IMR-90 (cell line): ENCODE measurements around the gene COL6A3. TPM values are rescaled to one million over a fixed set of nuclear protein-coding genes. Genes with fewer than 3 reads are reported as not detected.

ENCODE experiments used
- ATAC-seq: fragments of 200-7000 bp; cut with Tn5 transposase; 2 replicates; pipeline ENCODE4 v1.9.1; 2020; ENCODE audit warnings: low read depth, mild to moderate bottlenecking, moderate library complexity
- BruUV-seq: library from RNA; stranded (reverse); fragments of 400-500 nt; replicated peaks from 2 replicates; lab custom pipeline; 2021; lab: Mats Ljungman, UMichigan
- CTCF ChIA-PET: fragments of 300-600 bp; formaldehyde crosslinking; extraction: SDS; loops from one replicate; lab custom pipeline; 2021; ENCODE audit warnings: antibody characterized with exemption; lab: Yijun Ruan, JAX
- POLR2A ChIA-PET: fragments of 300-600 bp; sonication (Branson Sonifier 250); formaldehyde crosslinking; loops from one replicate; lab custom pipeline; 2022; ENCODE audit warnings: antibody characterized with exemption; ENCODE audit not compliant: unreplicated experiment; lab: Charles Lee
- DNase-seq: peaks from one replicate; pipeline ENCODE4 v3.0.0; 2013
- H2AFZ ChIP-seq: replicated peaks from 2 replicates; pipeline ENCODE3; 2013; ENCODE audit warnings: low read length, mild to moderate bottlenecking; ENCODE audit not compliant: poor library complexity
- H2AK5ac ChIP-seq: 2 replicates; pipeline ENCODE4 v1.6.1; 2013; ENCODE audit warnings: low read depth, low read length, inconsistent platforms
- H2AK9ac ChIP-seq: replicated peaks from 2 replicates; pipeline ENCODE3; 2013; ENCODE audit warnings: mild to moderate bottlenecking, low read depth, low read length, moderate library complexity; ENCODE audit not compliant: poor library complexity
- H2BK120ac ChIP-seq: 2 replicates; pipeline ENCODE4 v1.6.1; 2013; ENCODE audit warnings: low read depth, low read length, inconsistent platforms
- H2BK15ac ChIP-seq: 3 replicates; pipeline ENCODE4 v1.6.1; 2013; ENCODE audit warnings: low read depth, low read length, inconsistent platforms
- H2BK20ac ChIP-seq: 2 replicates; pipeline ENCODE4 v1.6.1; 2013; ENCODE audit warnings: low read depth, mild to moderate bottlenecking, inconsistent platforms, low read length, moderate library complexity
- H2BK5ac ChIP-seq: 2 replicates; pipeline ENCODE4 v1.6.1; 2013; ENCODE audit warnings: mild to moderate bottlenecking, low read depth, low read length, inconsistent platforms; ENCODE audit not compliant: poor library complexity, severe bottlenecking
- H3K14ac ChIP-seq: replicated peaks from 2 replicates; pipeline ENCODE4 v1.6.1; 2013; ENCODE audit warnings: low read depth, low read length, inconsistent platforms
- H3K18ac ChIP-seq: 2 replicates; pipeline ENCODE4 v1.6.1; 2013; ENCODE audit warnings: low read depth, low read length, control low read depth
- H3K23ac ChIP-seq: 2 replicates; pipeline ENCODE4 v1.6.1; 2013; ENCODE audit warnings: low read depth, low read length, inconsistent platforms
- H3K27ac ChIP-seq: 2 replicates; pipeline ENCODE4 v1.5.1; 2013; ENCODE audit warnings: mild to moderate bottlenecking, control low read depth, low read length; ENCODE audit not compliant: insufficient read depth
- H3K27me3 ChIP-seq: 2 replicates; pipeline ENCODE4 v1.6.1; 2013; ENCODE audit warnings: low read length; ENCODE audit not compliant: control insufficient read depth, insufficient read depth
- H3K36me3 ChIP-seq: 2 replicates; pipeline ENCODE4 v1.6.1; 2013; ENCODE audit warnings: low read length, mixed read lengths; ENCODE audit not compliant: control insufficient read depth, insufficient read depth
- H3K4ac ChIP-seq: 2 replicates; pipeline ENCODE4 v1.6.1; 2013; ENCODE audit warnings: low read depth, low read length, inconsistent platforms
- H3K4me1 ChIP-seq: 2 replicates; pipeline ENCODE4 v1.6.1; 2013; ENCODE audit warnings: low read length, mixed read lengths; ENCODE audit not compliant: control insufficient read depth, insufficient read depth
- H3K4me2 ChIP-seq: 2 replicates; pipeline ENCODE4 v1.6.1; 2013; ENCODE audit warnings: low read depth, mild to moderate bottlenecking, control low read depth, low read length, moderate library complexity
- H3K4me3 ChIP-seq: 2 replicates; pipeline ENCODE4 v1.5.1; 2013; ENCODE audit warnings: low read depth, mild to moderate bottlenecking, control low read depth, low read length, moderate library complexity; ENCODE audit not compliant: insufficient read depth
- H3K56ac ChIP-seq: 2 replicates; pipeline ENCODE4 v1.6.1; 2013; ENCODE audit warnings: low read length, inconsistent platforms; ENCODE audit not compliant: insufficient read depth; ENCODE audit errors: extremely low read depth
- H3K79me1 ChIP-seq, 2 experiments: 2 replicates each; pipeline ENCODE4 v1.6.1; 2013; ENCODE audit warnings: low read length in 2 of 2, inconsistent platforms in 1 of 2, low read depth in 1 of 2
- H3K9ac ChIP-seq: 2 replicates; pipeline ENCODE4 v1.6.1; 2013; ENCODE audit warnings: low read depth, low read length, control low read depth
- H3K9me1 ChIP-seq: 2 replicates; pipeline ENCODE4 v1.6.1; 2013; ENCODE audit warnings: low read length, inconsistent platforms; ENCODE audit not compliant: insufficient read depth
- H3K9me3 ChIP-seq: 2 replicates; pipeline ENCODE4 v1.6.1; 2013; ENCODE audit warnings: low read length; ENCODE audit not compliant: control insufficient read depth, insufficient read depth
- H4K20me1 ChIP-seq: 2 replicates; pipeline ENCODE4 v1.6.1; 2013; ENCODE audit warnings: low read length, inconsistent platforms; ENCODE audit not compliant: insufficient read depth
- H4K5ac ChIP-seq: 2 replicates; pipeline ENCODE4 v1.6.1; 2013; ENCODE audit warnings: mild to moderate bottlenecking, low read depth, low read length, control low read depth
- H4K8ac ChIP-seq, 2 experiments: 2 replicates each; pipeline ENCODE4 v1.6.1; 2013; ENCODE audit warnings: low read depth in 2 of 2, low read length in 2 of 2, control low read depth in 1 of 2, inconsistent platforms in 1 of 2
- H4K91ac ChIP-seq: 2 replicates; pipeline ENCODE4 v1.6.1; 2013; ENCODE audit warnings: low read depth, low read length, inconsistent platforms; ENCODE audit not compliant: insufficient read depth
- BHLHE40 ChIP-seq: fragments of 150-350 bp; IDR thresholded peaks from 2 replicates; pipeline ENCODE4 v1.6.1; 2016; ENCODE audit warnings: mild to moderate bottlenecking, low read depth, low read length
- CEBPB ChIP-seq: IDR thresholded peaks from 2 replicates; pipeline ENCODE4 v1.6.1; 2012; ENCODE audit warnings: low read depth, low read length, improper control_type of control experiment
- CHD1 ChIP-seq: IDR thresholded peaks from 2 replicates; pipeline ENCODE4 v1.6.1; 2012; ENCODE audit warnings: low read depth, low read length, improper control_type of control experiment
- FOS ChIP-seq: fragments of 150-350 bp; IDR thresholded peaks from 2 replicates; pipeline ENCODE4 v1.6.1; 2016; ENCODE audit warnings: low read depth, low read length
- MAFK ChIP-seq: IDR thresholded peaks from 2 replicates; pipeline ENCODE4 v1.6.1; 2012; ENCODE audit warnings: low read depth, low read length, improper control_type of control experiment
- MAZ ChIP-seq: IDR thresholded peaks from 2 replicates; pipeline ENCODE4 v1.6.1; 2012; ENCODE audit warnings: low read depth, mild to moderate bottlenecking, low read length, improper control_type of control experiment, moderate library complexity, borderline replicate concordance
- MXI1 ChIP-seq: IDR thresholded peaks from 2 replicates; pipeline ENCODE4 v1.6.1; 2012; ENCODE audit warnings: low read depth, mild to moderate bottlenecking, low read length, moderate library complexity, borderline replicate concordance
- POLR2A ChIP-seq: IDR thresholded peaks from 2 replicates; pipeline ENCODE4 v1.6.1; 2012; ENCODE audit warnings: mild to moderate bottlenecking, low read depth, low read length
- RAD21 ChIP-seq: IDR thresholded peaks from 2 replicates; pipeline ENCODE4 v1.6.1; 2012; ENCODE audit warnings: low read length, improper control_type of control experiment
- RCOR1 ChIP-seq: IDR thresholded peaks from 2 replicates; pipeline ENCODE4 v1.6.1; 2012; ENCODE audit warnings: mild to moderate bottlenecking, low read length, improper control_type of control experiment; ENCODE audit not compliant: insufficient replicate concordance
- SMC3 ChIP-seq: fragments of 150-350 bp; IDR thresholded peaks from 2 replicates; pipeline ENCODE4 v1.6.1; 2016; ENCODE audit warnings: low read depth, mild to moderate bottlenecking, antibody characterized with exemption, low read length, moderate library complexity
- WGBS, 2 experiments: methylation state at CpG; one replicate each; pipeline versions ENCODE4 v1.1.5 to v1.1.7; 2013; ENCODE audit warnings: missing lambda C conversion rate in 2 of 2; ENCODE audit not compliant: insufficient read length in 1 of 2; ENCODE audit errors: extremely low coverage in 2 of 2; 5-methylcytosine and 5-hydroxymethylcytosine counted together
- dilution Hi-C: fragments of 300-500 bp; cut with HindIII; formaldehyde crosslinking; loops from one replicate; pipeline ENCODE4 v1.14.3; 2018; ENCODE audit warnings: low sequenced_read_pairs; ENCODE audit not compliant: unreplicated experiment
- in situ Hi-C: fragments of 300-500 bp; cut with MboI; formaldehyde crosslinking; loops from 3 replicates; pipeline ENCODE4 v1.14.3; 2019; ENCODE audit warnings: low sequenced_read_pairs, inconsistent platforms, mixed read lengths
- intact Hi-C: fragments of 100-400 bp; cut with micrococcal nuclease; formaldehyde crosslinking; loops from 2 replicates; pipeline ENCODE4 v1.10.0; 2022
- polyA plus RNA-seq, 3 experiments: library from polyadenylated mRNA; depleted of rRNA; stranded (reverse); fragments of >200 nt; gene quantifications; 2 replicates each; pipeline ENCODE4 v1.2.3, GENCODE V29; 2012; ENCODE audit warnings: low replicate concordance in 1 of 3
- total RNA-seq: library from RNA; depleted of rRNA; stranded (reverse); fragments of >200 nt; gene quantifications from 2 replicates; pipeline ENCODE4 v1.2.3, GENCODE V29; 2012
- TF ChIP-seq, protein P1 (sequence below): conservative IDR thresholded peaks from 2 replicates; pipeline ENCODE4 v1.5.1; 2012; ENCODE audit warnings: mild to moderate bottlenecking, low read depth, low read length, improper control_type of control experiment
- TF ChIP-seq, protein P2 (sequence below): fragments of 150-350 bp; IDR thresholded peaks from 2 replicates; pipeline ENCODE4 v1.6.1; 2017; ENCODE audit warnings: mild to moderate bottlenecking, antibody characterized with exemption, low read length, low read depth

Gene COL6A3
- total and polyA plus RNA-seq, 2 of the 4 experiments (the other 2 are of a cell fraction), result 964 to 1,855 TPM

DNA sequence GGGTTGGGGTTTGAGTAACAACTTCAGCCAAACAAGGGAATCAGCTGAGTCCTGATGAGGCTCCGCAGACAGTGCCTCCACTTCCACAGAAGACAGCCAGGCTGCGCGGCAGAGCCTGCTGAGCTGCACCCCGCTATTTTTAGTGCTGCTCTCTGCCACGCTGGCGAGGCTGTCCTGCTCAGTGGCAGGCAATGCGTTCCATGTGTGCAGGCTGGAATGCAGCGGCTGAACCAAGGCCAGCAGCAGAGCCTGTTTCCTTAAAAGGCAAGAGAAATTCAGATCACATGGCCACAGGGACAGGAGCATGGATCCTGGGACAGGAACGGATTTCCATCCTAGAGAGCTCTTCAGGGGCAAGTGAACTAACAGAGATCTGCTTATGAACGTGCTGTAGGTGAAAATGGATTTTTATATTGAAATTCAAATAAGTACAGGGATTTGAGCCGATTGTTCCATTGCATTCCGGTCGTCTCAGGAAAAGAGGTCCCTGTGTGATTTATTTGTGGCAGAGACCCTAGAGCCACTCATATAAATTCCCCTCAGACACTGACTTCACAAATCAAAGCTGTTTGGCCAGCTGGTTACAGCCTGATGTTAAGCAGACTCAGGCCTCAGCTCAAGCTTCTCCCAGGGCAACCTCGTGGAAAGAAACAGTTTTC lies 98.7 kb downstream of the COL6A3 start:
- peak overlapping the region; percentile 100 for H4K91ac ChIP-seq
- dilution Hi-C loops (no loop called here), intact Hi-C loops (loop anchor here (2.0 to 10.0 kb wide), 4 partner anchors 32 to 220 kb away; no protein-coding TSS in a partner anchor), in situ Hi-C loops (no loop called here)
- H3K4me3 ChIP-seq, result no peak overlapping the region
- H3K9ac ChIP-seq, result peak overlapping the region; percentile 88
- H3K4me2 ChIP-seq, result no peak overlapping the region
- peak overlapping the region; percentile 99 for H3K4ac ChIP-seq
- TF ChIP-seq SMC3 (peak; percentile 48), CHD1 (no peak), CEBPB (no peak), MXI1 (peak; percentile 90), POLR2A (0 out of 2 replicates have a peak, but pooled peaks have one; percentile 23), FOS (0 out of 2 replicates have a peak, but pooled peaks have one; percentile 9), RAD21 (peak; percentile 56), RCOR1 (peak; percentile 62), MAZ (peak; percentile 55; the same call in 1 of the 2 replicates), BHLHE40 (0 out of 2 replicates have a peak, but pooled peaks have one; percentile 13), MAFK (no peak)
- TF ChIP-seq, protein P1, sequence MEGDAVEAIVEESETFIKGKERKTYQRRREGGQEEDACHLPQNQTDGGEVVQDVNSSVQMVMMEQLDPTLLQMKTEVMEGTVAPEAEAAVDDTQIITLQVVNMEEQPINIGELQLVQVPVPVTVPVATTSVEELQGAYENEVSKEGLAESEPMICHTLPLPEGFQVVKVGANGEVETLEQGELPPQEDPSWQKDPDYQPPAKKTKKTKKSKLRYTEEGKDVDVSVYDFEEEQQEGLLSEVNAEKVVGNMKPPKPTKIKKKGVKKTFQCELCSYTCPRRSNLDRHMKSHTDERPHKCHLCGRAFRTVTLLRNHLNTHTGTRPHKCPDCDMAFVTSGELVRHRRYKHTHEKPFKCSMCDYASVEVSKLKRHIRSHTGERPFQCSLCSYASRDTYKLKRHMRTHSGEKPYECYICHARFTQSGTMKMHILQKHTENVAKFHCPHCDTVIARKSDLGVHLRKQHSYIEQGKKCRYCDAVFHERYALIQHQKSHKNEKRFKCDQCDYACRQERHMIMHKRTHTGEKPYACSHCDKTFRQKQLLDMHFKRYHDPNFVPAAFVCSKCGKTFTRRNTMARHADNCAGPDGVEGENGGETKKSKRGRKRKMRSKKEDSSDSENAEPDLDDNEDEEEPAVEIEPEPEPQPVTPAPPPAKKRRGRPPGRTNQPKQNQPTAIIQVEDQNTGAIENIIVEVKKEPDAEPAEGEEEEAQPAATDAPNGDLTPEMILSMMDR, result peak; percentile 45
- TF ChIP-seq, protein P2, sequence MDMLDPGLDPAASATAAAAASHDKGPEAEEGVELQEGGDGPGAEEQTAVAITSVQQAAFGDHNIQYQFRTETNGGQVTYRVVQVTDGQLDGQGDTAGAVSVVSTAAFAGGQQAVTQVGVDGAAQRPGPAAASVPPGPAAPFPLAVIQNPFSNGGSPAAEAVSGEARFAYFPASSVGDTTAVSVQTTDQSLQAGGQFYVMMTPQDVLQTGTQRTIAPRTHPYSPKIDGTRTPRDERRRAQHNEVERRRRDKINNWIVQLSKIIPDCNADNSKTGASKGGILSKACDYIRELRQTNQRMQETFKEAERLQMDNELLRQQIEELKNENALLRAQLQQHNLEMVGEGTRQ, result peak; percentile 93
- H3K27ac ChIP-seq, result peak overlapping the region; percentile 95
- peak overlapping the region; percentile 99 for H2AK5ac ChIP-seq
- peak overlapping the region; percentile 92 for H3K18ac ChIP-seq
- H2AK9ac ChIP-seq, result peak overlapping the region; percentile 99
- peak overlapping the region; percentile 99 for H3K14ac ChIP-seq
- DNase-seq (peak; percentile 98), ATAC-seq (peak; percentile 69)
- H4K5ac ChIP-seq, result peak overlapping the region; percentile 96
- peak overlapping the region; percentile 78 for H2AFZ ChIP-seq
- peaks cover 0 to 26% of the 10 kb centered on the region in 2 experiments; a peak in 3 of 4 replicates for H3K79me1 ChIP-seq
- no TSS peak for BruUV-seq
- H3K4me1 ChIP-seq, result peaks cover 26% of the 10 kb centered on the region
- peak overlapping the region; percentile 95 to 98 for H4K8ac ChIP-seq
- ChIA-PET POLR2A (interaction anchor here (1.0 to 3.7 kb wide), 6 partner anchors 11 to 119 kb away, joined by 3 to 23 read pairs (median 4); no protein-coding TSS in a partner anchor), CTCF (interaction anchor here (1.3 kb wide), 1 partner anchor 144 kb away, joined by 3 read pairs; no protein-coding TSS in a partner anchor)
- WGBS, 2 experiments, result 0% methylated on average over 6 of the region's 14 CpGs; no CpG with 5 or more reads in 1 of the 2 experiments
- H2BK120ac ChIP-seq, result peak overlapping the region; percentile 100
- peak overlapping the region; percentile 99 for H3K56ac ChIP-seq
- H3K23ac ChIP-seq, result peak overlapping the region; percentile 98
- no peaks in the 10 kb centered on the region for H3K9me3 ChIP-seq
- H3K36me3 ChIP-seq, result no peaks in the 10 kb centered on the region
- peak overlapping the region; percentile 97 for H2BK5ac ChIP-seq
- H3K27me3 ChIP-seq, result no peaks in the 10 kb centered on the region
- no peaks in the 10 kb centered on the region for H4K20me1 ChIP-seq
- peak overlapping the region; percentile 99 for H2BK15ac ChIP-seq
- peaks cover 25% of the 10 kb centered on the region for H3K9me1 ChIP-seq
- peak overlapping the region; percentile 99 for H2BK20ac ChIP-seq
